Mucosa of descending colon (tissue), 3 donors: ENCODE measurements around the gene SPOP. TPM values are rescaled to one million over a fixed set of nuclear protein-coding genes. Genes with fewer than 3 reads are reported as not detected.

Experiments
- ATAC-seq: fragments of 200-7000 bp; cut with Tn5 transposase; one replicate; pipeline ENCODE4 v1.9.1; 2020; ENCODE audit warnings: mild to moderate bottlenecking, moderate library complexity
- DNase-seq, 3 donors: peaks; one replicate each; pipeline ENCODE4 v3.0.0-alpha.2; 2020
- H3K36me3 ChIP-seq: fragments of 200-600 bp; one replicate; pipeline ENCODE4 v1.8.0; 2021; ENCODE audit warnings: low read depth, mild to moderate bottlenecking
- H3K4me1 ChIP-seq: fragments of 200-600 bp; one replicate; pipeline ENCODE4 v1.8.0; 2021; ENCODE audit warnings: low read depth, mild to moderate bottlenecking
- H3K4me3 ChIP-seq: fragments of 200-600 bp; one replicate; pipeline ENCODE4 v1.8.0; 2021; ENCODE audit warnings: mild to moderate bottlenecking
- H3K9me3 ChIP-seq: fragments of 200-600 bp; one replicate; pipeline ENCODE4 v1.8.0; 2021; ENCODE audit warnings: mild to moderate bottlenecking
- CTCF ChIP-seq: fragments of 200-600 bp; IDR thresholded peaks from one replicate; pipeline ENCODE4 v1.8.0; 2022; ENCODE audit warnings: antibody characterized with exemption, mild to moderate bottlenecking
- intact Hi-C, 2 donors: fragments of 100-400 bp; cut with DNase I in 1 of 2; cut with micrococcal nuclease in 1 of 2; formaldehyde crosslinking; loops; one replicate each; pipeline versions ENCODE4 v1.11.0 to v1.11.1; 2022; cut with DNase I, micrococcal nuclease
- total RNA-seq, 3 donors: library from RNA; stranded (reverse); fragmentation: NEBNext Ultra II Directional in 2 of 3; extraction: Animal tissue kit (Norgen Biotek cat#: 25700) in 2 of 3; gene quantifications; one replicate each; pipeline versions ENCODE4 v1.2.1 to v1.2.4, GENCODE V29; 2021 to 2023
- donor health status: DM: no; HTN: no; CAD: no; lungs with moderate emphysema.
- donor health status: DM: no; HTN: no; CAD: no.
- donor health status: DM: no; HTN: yes; CAD: no.

SPOP gene
- total RNA-seq, 3 donors from 2014 or later = 47.6 to 213 (median 56.2) TPM

- TF ChIP-seq CTCF = no peak
- DNase-seq (peak in 1 of 3 donors; percentile 17), ATAC-seq (no peak)
- no peaks in the 10 kb centered on the region for H3K9me3 ChIP-seq
- no peaks in the 10 kb centered on the region for H3K36me3 ChIP-seq
- intact Hi-C loops = loop anchor here in 1 of 2 donors (10.0 kb wide), 2 partner anchors 66 to 146 kb away; no protein-coding TSS in a partner anchor
- H3K4me3 ChIP-seq = peak overlapping the region; percentile 84
- peaks cover 19% of the 10 kb centered on the region for H3K4me1 ChIP-seq
These were observed 30.8 kb upstream of the SPOP start for GRCh38 chr17:49708515-49709183.

GRCh38 chr17:49707608-49708514 lies 30.0 kb upstream of the SPOP start, which contains the start of gene SLC35B1:
SLC35B1 (minus strand) TSS chr17:49707964; CDS start chr17:49707833, 131 bp downstream.
- intact Hi-C loops = loop anchor here in 1 of 2 donors (10.0 kb wide), 2 partner anchors 67 to 147 kb away; no protein-coding TSS in a partner anchor
- no peaks in the 10 kb centered on the region for H3K9me3 ChIP-seq
- H3K4me3 ChIP-seq = peak within 1 kb of the TSS; percentile 84
- H3K4me1 ChIP-seq = peaks cover 19% of the 10 kb centered on the region
- DNase-seq (peak; percentile 99 to 100 (median 99)), ATAC-seq (peak; percentile 99)
- TF ChIP-seq CTCF = peak; percentile 85
- no peaks in the 10 kb centered on the region for H3K36me3 ChIP-seq

- H3K4me3 ChIP-seq = peak overlapping the region; percentile 84
- intact Hi-C loops = loop anchor here in 1 of 2 donors (10.0 kb wide), 2 partner anchors 68 to 148 kb away; no protein-coding TSS in a partner anchor
- no peak for ATAC-seq
- peaks cover 19% of the 10 kb centered on the region for H3K4me1 ChIP-seq
- peaks cover 4% of the 10 kb centered on the region for H3K36me3 ChIP-seq
- DNase-seq = no peak
- TF ChIP-seq CTCF = no peak
- no peaks in the 10 kb centered on the region for H3K9me3 ChIP-seq
These were observed 29.3 kb upstream of the SPOP start for GRCh38 chr17:49707246-49707607.

- Histone ChIP-seq H3K9me3 (no peaks in the 10 kb centered on the region), H3K4me1 (peaks cover 19% of the 10 kb centered on the region), H3K36me3 (peaks cover 14% of the 10 kb centered on the region), H3K4me3 (no peak overlapping the region)
- TF ChIP-seq CTCF = no peak
- intact Hi-C loops = loop anchor here in 1 of 2 donors (10.0 kb wide), 2 partner anchors 70 to 150 kb away; no protein-coding TSS in a partner anchor
- DNase-seq (no peak), ATAC-seq (no peak)
These were observed 27.4 kb upstream of the SPOP start for GRCh38 chr17:49705254-49705653.

GRCh38 chr17:49703557-49704277 lies 25.8 kb upstream of the SPOP start:
- no peak overlapping the region for H3K4me3 ChIP-seq
- no peak for TF ChIP-seq CTCF
- DNase-seq (peak in 1 of 3 donors; percentile 18), ATAC-seq (peak; percentile 6)
- peaks cover 14% of the 10 kb centered on the region for H3K36me3 ChIP-seq
- H3K9me3 ChIP-seq = no peaks in the 10 kb centered on the region
- intact Hi-C loops = loop anchor here in 1 of 2 donors (10.0 kb wide), 2 partner anchors 71 to 151 kb away; no protein-coding TSS in a partner anchor
- peaks cover 19% of the 10 kb centered on the region for H3K4me1 ChIP-seq
